ENCODE results near the gene FERMT2.
A peak's percentile ranks its signal among the peaks of the same experiment; 100 is the strongest.

Gene FERMT2

DNA sequence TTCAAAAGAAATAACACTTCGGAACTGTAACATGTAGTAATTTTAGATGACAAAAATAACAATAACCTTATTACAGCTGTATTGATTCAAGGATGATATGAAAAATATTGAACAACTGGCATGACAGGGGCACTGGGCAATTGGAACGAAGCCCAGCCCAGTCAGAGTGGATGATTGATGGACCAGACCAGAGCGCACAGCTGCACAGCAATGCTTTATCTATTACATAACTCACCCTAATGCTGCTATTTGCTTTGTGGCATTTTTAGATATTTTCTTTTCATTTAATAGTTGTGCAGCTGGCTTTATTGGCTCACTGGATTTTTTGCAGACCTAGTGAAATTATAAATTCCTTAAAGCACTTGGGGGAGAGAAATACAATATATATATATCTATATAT is 26.9 kb upstream of the FERMT2 start:
- Histone ChIP-seq H3K36me3 (no peaks in the 10 kb centered on the region), H3K4me1 (no peaks in the 10 kb centered on the region), H3K27ac (no peak overlapping the region), H3K27me3 (no peaks in the 10 kb centered on the region; a peak in 1 of 22 replicates), H3K4me2 (no peak overlapping the region), H3K9me3 (replicated peaks in 1 of 11) (0 out of 22 replicates have a peak, but pooled peaks cover 0 to 4% (median 0%) of the 10 kb centered on the region in 11 experiments), H3K9ac (no peak overlapping the region), H4K20me1 (no peaks in the 10 kb centered on the region), H3K4me3 (no peak overlapping the region)
- TF ChIP-seq Cebpa-rat (IDR thresholded peaks at IDR 0.05), result no peak

GRCh38 chr14:52974406-52974805 is 23.6 kb upstream of the FERMT2 start:
- Histone ChIP-seq H3K27me3 (no peaks in the 10 kb centered on the region), H3K4me2 (no peak overlapping the region), H4K20me1 (no peaks in the 10 kb centered on the region), H3K36me3 (no peaks in the 10 kb centered on the region), H3K4me3 (no peak overlapping the region), H3K9me3 (replicated peaks in 1 of 11) (peaks cover 0 to 6% (median 0%) of the 10 kb centered on the region in 11 experiments; a peak in 4 of 22 replicates), H3K27ac (no peak overlapping the region), H3K4me1 (no peaks in the 10 kb centered on the region), H3K9ac (no peak overlapping the region)
- no peak for TF ChIP-seq Cebpa-rat (IDR thresholded peaks at IDR 0.05)

DNA sequence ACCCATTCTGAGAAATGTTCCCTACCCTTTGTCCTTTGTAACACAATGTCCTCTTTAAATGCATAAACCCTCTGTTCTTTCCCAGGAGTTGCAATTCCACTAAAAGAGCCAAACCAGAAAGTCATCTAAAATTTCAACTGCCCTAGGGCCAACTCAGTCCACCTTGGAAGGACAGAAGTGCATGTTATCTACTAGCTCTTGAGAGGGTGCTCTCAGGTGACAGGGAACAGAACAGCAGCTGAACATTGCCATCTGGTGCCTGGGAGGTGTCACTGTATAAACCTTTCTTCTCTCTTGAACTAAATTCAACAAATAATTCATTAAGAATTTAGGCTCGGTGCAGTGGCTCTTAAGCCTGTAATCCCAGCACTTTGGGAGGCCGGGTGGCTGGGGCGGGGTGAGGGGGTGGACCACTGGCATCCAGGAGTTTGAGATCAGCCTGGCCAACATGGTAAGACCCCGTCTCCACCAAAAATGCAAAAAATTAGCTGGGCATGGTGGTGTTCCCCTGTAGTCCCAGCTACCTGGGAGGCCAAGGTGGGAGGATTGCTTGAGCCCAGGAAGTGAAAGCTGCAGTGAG is 10.3 kb upstream of the FERMT2 start:
- no peaks in the 10 kb centered on the region for H3K27me3 ChIP-seq
- no peaks in the 10 kb centered on the region for H4K20me1 ChIP-seq
- H3K36me3 ChIP-seq, result no peaks in the 10 kb centered on the region
- H3K4me1 ChIP-seq, result 0 out of 20 replicates have a peak, but pooled peaks cover 0 to under 1% (median 0%) of the 10 kb centered on the region in 10 experiments
- H3K9ac ChIP-seq, result no peak overlapping the region
- no peaks in the 10 kb centered on the region for H3K9me3 ChIP-seq (replicated peaks in 1 of 11)
- no peak for TF ChIP-seq Cebpa-rat (IDR thresholded peaks at IDR 0.05)
- H3K4me3 ChIP-seq, result no peak overlapping the region
- H3K4me2 ChIP-seq, result no peak overlapping the region
- H3K27ac ChIP-seq, result no peak overlapping the region

DNA sequence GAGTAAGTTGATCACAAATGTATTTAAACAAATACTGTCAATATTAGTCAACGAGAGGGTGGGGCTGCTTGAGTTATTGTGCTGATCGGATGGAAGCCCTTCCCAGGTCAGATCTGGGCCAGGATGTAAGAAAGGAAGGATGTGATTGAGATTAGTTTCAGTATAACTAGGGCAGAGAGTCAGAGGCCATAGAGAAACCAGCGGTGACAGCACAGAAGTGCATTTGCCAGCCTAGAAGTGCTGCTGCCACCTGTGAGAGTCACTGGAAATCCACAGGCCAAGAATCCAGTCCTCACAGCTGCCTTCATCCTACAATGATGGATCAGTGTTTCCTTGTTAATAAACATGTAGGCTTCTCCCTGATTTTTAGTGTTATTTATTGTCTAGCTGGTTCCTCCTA is 9.8 kb upstream of the FERMT2 start:
- H3K27ac ChIP-seq, result no peak overlapping the region
- no peaks in the 10 kb centered on the region for H3K36me3 ChIP-seq
- no peak for TF ChIP-seq Cebpa-rat (IDR thresholded peaks at IDR 0.05)
- H3K9ac ChIP-seq, result no peak overlapping the region
- H3K9me3 ChIP-seq (replicated peaks in 1 of 11), result no peaks in the 10 kb centered on the region
- no peaks in the 10 kb centered on the region for H3K4me1 ChIP-seq
- H4K20me1 ChIP-seq, result no peaks in the 10 kb centered on the region
- H3K4me3 ChIP-seq, result no peak overlapping the region
- H3K27me3 ChIP-seq, result no peaks in the 10 kb centered on the region
- H3K4me2 ChIP-seq, result no peak overlapping the region

- TF ChIP-seq Cebpa-rat (IDR thresholded peaks at IDR 0.05), result no peak
Observed at GRCh38 chr14:52954346-52955214, 3.7 kb upstream of the FERMT2 start.

GRCh38 chr14:52951681-52952554 is 1.1 kb upstream of the FERMT2 start:
- peaks cover 4 to 17% (median 11%) of the 10 kb centered on the region in 10 experiments; a peak in 18 of 20 replicates for H3K4me1 ChIP-seq
- H3K4me3 ChIP-seq, result peak overlapping the region; percentile 63 to 84 (median 73)
- H3K9me3 ChIP-seq (replicated peaks in 1 of 11), result no peaks in the 10 kb centered on the region
- H3K36me3 ChIP-seq, result no peaks in the 10 kb centered on the region
- H3K27me3 ChIP-seq, result peaks cover 57 to 78% (median 68%) of the 10 kb centered on the region in 11 experiments
- no peak overlapping the region for H3K27ac ChIP-seq
- peaks cover 0 to 30% (median 0%) of the 10 kb centered on the region in 11 experiments; a peak in 10 of 22 replicates for H4K20me1 ChIP-seq
- no peak for TF ChIP-seq Cebpa-rat (IDR thresholded peaks at IDR 0.05)
- peak overlapping the region in 9 of 11 experiments; percentile 39 to 79 (median 52); a peak in 13 of 22 replicates for H3K9ac ChIP-seq
- H3K4me2 ChIP-seq, result peak overlapping the region; percentile 92 to 100 (median 98)

More at GRCh38 chr14:52954346-52955214, 3.7 kb upstream of the FERMT2 start:
- H3K4me1 ChIP-seq, result peaks cover 4 to 17% (median 11%) of the 10 kb centered on the region in 10 experiments; a peak in 18 of 20 replicates
- H3K9ac ChIP-seq, result no peak overlapping the region
- H3K4me3 ChIP-seq, result no peak overlapping the region
- no peaks in the 10 kb centered on the region for H3K36me3 ChIP-seq
- peaks cover 37 to 51% (median 46%) of the 10 kb centered on the region in 11 experiments for H3K27me3 ChIP-seq
- H4K20me1 ChIP-seq, result peaks cover 0 to 20% (median 0%) of the 10 kb centered on the region in 11 experiments; a peak in 9 of 22 replicates
- H3K4me2 ChIP-seq, result no peak overlapping the region
- H3K27ac ChIP-seq, result no peak overlapping the region
- H3K9me3 ChIP-seq (replicated peaks in 1 of 11), result no peaks in the 10 kb centered on the region

GRCh38 chr14:52950410-52950897 is 396 bp downstream of the FERMT2 start:
- peak overlapping the region; percentile 63 to 84 (median 73) for H3K4me3 ChIP-seq
- TF ChIP-seq Cebpa-rat (IDR thresholded peaks at IDR 0.05), result no peak
- H3K9ac ChIP-seq, result peak overlapping the region; percentile 42 to 79 (median 70); a peak in 21 of 22 replicates
- H3K27me3 ChIP-seq, result peaks cover 57 to 79% (median 68%) of the 10 kb centered on the region in 11 experiments
- H3K4me1 ChIP-seq, result peaks cover 4 to 17% (median 11%) of the 10 kb centered on the region in 10 experiments; a peak in 18 of 20 replicates
- no peaks in the 10 kb centered on the region for H3K9me3 ChIP-seq (replicated peaks in 1 of 11)
- H3K4me2 ChIP-seq, result peak overlapping the region; percentile 74 to 100 (median 98)
- no peaks in the 10 kb centered on the region for H3K36me3 ChIP-seq
- peaks cover 0 to 30% (median 0%) of the 10 kb centered on the region in 11 experiments; a peak in 10 of 22 replicates for H4K20me1 ChIP-seq
- H3K27ac ChIP-seq, result peak overlapping the region in 2 of 11 experiments; percentile 52 to 59; a peak in 4 of 22 replicates

GRCh38 chr14:52949711-52950409 is 990 bp downstream of the FERMT2 start:
- Histone ChIP-seq H3K36me3 (no peaks in the 10 kb centered on the region), H3K9me3 (replicated peaks in 1 of 11) (no peaks in the 10 kb centered on the region), H3K4me1 (peaks cover 4 to 17% (median 11%) of the 10 kb centered on the region in 10 experiments; a peak in 18 of 20 replicates), H4K20me1 (peaks cover 0 to 30% (median 0%) of the 10 kb centered on the region in 11 experiments; a peak in 10 of 22 replicates), H3K4me2 (peak overlapping the region; percentile 74 to 100 (median 98)), H3K9ac (peak overlapping the region in 6 of 11 experiments; percentile 55 to 79 (median 71); a peak in 7 of 22 replicates), H3K4me3 (peak overlapping the region; percentile 63 to 84 (median 73)), H3K27ac (no peak overlapping the region), H3K27me3 (peaks cover 57 to 79% (median 68%) of the 10 kb centered on the region in 11 experiments)
- TF ChIP-seq Cebpa-rat (IDR thresholded peaks at IDR 0.05), result no peak
